Activated CD8-positive, alpha-beta memory T cell treated with anti-CD3 and anti-CD28 coated beads for 1 hour (primary cell): ENCODE results near the gene AKT1.

Experiments used
- DNase-seq, 2 donors: peaks; one replicate each; pipeline ENCODE4 v3.0.0-alpha.2; 2020; ENCODE audit warnings: low read depth in 1 of 2; ENCODE audit errors: extremely low read depth in 1 of 2

The AKT1 gene

GRCh38 chr14:104725772-104726548 is 69.6 kb downstream of the AKT1 start:
- DNase-seq: no peak

GRCh38 chr14:104724981-104725771 is 70.4 kb downstream of the AKT1 start:
- DNase-seq: no peak

GRCh38 chr14:104724407-104724980 is 71.1 kb downstream of the AKT1 start:
- DNase-seq: no peak

GRCh38 chr14:104723651-104724406 is 71.7 kb downstream of the AKT1 start, which contains the start of gene ADSS1:
Gene ADSS1, plus strand, starts transcription at chr14:104724229. Its CDS starts 42 bp downstream, at chr14:104724271.
- peak in 1 of 2 donors; percentile 42 for DNase-seq

GRCh38 chr14:104722938-104723650 is 72.5 kb downstream of the AKT1 start:
- no peak for DNase-seq

GRCh38 chr14:104721505-104722431 is 73.8 kb downstream of the AKT1 start:
- DNase-seq: no peak
